AG10803 (cell line): ENCODE results near the gene FCHSD2.

Experiments used
- DNase-seq: peaks from one replicate; pipeline ENCODE4 v3.0.0; 2010; ENCODE audit warnings: low read depth
- H3K4me3 ChIP-seq: 2 replicates; pipeline ENCODE4 v1.5.1; 2011; ENCODE audit warnings: mild to moderate bottlenecking, low read length, control low read depth
- CTCF ChIP-seq: conservative IDR thresholded peaks from 2 replicates; pipeline ENCODE4 v1.5.1; 2011; ENCODE audit warnings: mild to moderate bottlenecking, low read length, control low read depth, inconsistent platforms

Gene FCHSD2

GRCh38 chr11:72897506-72897905, 244.6 kb downstream of the FCHSD2 start:
- no peak for DNase-seq
- H3K4me3 ChIP-seq = no peak overlapping the region
- no peak for TF ChIP-seq CTCF

- DNase-seq = peak; percentile 62
- TF ChIP-seq CTCF = no peak
- no peak overlapping the region for H3K4me3 ChIP-seq
These were observed 245.7 kb downstream of the FCHSD2 start for GRCh38 chr11:72896431-72896830.

GRCh38 chr11:72890881-72891280, 251.2 kb downstream of the FCHSD2 start:
- H3K4me3 ChIP-seq = no peak overlapping the region
- no peak for DNase-seq
- no peak for TF ChIP-seq CTCF

- H3K4me3 ChIP-seq = no peak overlapping the region
- TF ChIP-seq CTCF = no peak
- DNase-seq = no peak
These were observed 255.5 kb downstream of the FCHSD2 start for GRCh38 chr11:72886619-72887018.

GRCh38 chr11:72885749-72886609, 256.1 kb downstream of the FCHSD2 start:
- no peak overlapping the region for H3K4me3 ChIP-seq
- TF ChIP-seq CTCF = no peak
- DNase-seq = no peak

- H3K4me3 ChIP-seq = no peak overlapping the region
- DNase-seq = no peak
- TF ChIP-seq CTCF = no peak
These were observed 266.0 kb downstream of the FCHSD2 start for GRCh38 chr11:72876147-72876546.

- TF ChIP-seq CTCF = no peak
- DNase-seq = no peak
- H3K4me3 ChIP-seq = no peak overlapping the region
These were observed 266.4 kb downstream of the FCHSD2 start for GRCh38 chr11:72875736-72876135.
